SH-SY5Y (cell line): ENCODE measurements around the gene ACOT11.

Experiments
- GATA2 ChIP-seq: IDR thresholded peaks from 2 replicates; pipeline ENCODE4 v1.6.1; 2011; ENCODE audit warnings: mild to moderate bottlenecking, low read depth, low read length
- GATA3 ChIP-seq: IDR thresholded peaks from 2 replicates; pipeline ENCODE4 v1.6.1; 2011; ENCODE audit warnings: low read depth, mild to moderate bottlenecking, low read length, moderate library complexity

DNA sequence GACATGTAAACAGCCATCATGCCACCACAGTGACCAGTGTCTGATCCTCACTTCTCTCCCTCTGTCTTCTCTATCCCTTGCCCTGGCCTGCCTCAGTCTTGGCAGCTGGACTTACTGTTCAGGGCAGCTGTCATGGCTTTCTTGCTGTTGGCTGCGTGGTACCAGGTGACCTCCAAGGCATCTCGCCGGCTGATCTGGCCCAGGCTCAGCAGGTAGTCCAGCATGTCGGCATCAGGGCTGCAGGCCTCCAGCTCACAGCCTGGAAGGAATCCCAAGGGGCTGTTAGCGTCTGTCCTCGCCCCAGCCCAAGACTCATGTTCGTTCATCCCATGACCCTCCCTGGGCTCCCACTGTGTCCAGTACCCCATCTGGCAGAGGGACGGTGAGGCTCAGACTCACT, 71.7 kb downstream of the ACOT11 start:
- no peak for TF ChIP-seq GATA2
- TF ChIP-seq GATA3 = no peak
